ENCODE measurements around the gene BNIP1.
A peak's percentile ranks its signal among the peaks of the same experiment; 100 is the strongest.

The BNIP1 gene

GRCh38 chr5:173172166-173172565, 27.8 kb downstream of the BNIP1 start:
- DNase-seq, result no peak

DNA sequence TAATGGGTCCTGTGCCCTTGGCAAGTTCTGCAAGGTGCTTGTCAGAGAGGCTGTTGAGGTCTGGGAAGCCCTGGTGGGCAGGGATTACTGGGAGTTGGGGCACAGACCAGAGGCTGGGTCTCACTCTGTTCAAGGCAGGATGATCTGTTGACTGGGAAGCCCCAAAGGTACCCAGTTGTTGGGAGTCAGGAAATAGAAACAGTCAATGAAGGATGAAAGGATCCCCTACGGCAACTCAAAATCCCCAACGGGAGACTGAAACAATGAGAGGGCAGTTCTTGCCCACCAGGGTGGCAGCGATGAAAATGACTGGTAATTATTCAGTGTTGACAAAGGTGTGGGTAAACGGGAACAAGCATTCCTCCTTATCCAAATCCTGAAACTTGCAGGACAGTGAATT, 31.2 kb downstream of the BNIP1 start:
- DNase-seq, result no peak

DNA sequence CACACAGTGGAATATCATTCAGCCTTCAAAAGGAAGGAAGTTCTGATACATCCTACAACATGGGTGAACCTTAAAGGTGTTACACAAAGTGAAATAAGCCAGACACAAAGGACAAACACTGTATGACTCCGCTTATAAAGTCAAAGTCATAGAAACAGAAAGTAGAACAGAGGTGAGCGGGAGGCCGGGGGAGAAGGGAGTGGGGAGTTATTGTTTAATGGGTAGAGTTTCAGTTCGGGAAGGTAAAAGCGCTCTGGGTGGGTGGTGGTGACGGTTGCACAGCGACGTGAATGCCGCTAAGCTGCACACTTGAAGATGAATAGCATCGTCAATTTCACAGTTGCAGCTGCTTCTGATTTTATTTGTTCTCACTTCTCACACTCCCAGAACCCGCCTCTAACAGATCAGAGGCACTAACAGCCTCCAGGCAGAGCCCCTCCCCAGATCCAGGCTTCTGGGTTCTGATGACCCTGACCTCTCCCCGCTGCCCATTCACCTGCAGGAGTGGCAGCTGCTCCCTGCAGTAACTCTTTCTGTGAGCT, 34.1 kb downstream of the BNIP1 start:
- DNase-seq, result no peak

DNA sequence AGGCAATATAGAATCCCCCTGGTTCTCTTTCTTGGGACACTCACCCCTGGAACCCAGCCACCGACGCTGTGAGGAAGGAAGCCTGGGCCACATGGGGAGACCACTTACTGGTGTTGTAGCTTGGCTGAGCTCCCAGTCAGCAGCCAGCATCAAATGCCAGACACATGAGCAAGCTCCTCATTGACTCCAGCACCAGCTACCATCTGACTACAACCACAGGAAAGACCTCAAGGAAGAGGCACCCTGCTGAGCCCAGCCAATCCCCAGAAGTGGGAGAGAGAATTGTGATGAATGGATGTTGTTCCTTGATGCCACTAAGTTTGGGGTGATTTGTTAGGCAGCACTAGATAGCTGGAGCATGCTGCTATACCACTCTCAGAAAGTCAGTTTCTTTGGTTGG, 36.0 kb downstream of the BNIP1 start:
- no peak for DNase-seq

- no peak for DNase-seq
These were observed 42.9 kb downstream of the BNIP1 start for GRCh38 chr5:173187054-173187743.

GRCh38 chr5:173188280-173188679, 43.9 kb downstream of the BNIP1 start:
- DNase-seq, result no peak

GRCh38 chr5:173191015-173191414, 46.7 kb downstream of the BNIP1 start:
- DNase-seq, result no peak

DNA sequence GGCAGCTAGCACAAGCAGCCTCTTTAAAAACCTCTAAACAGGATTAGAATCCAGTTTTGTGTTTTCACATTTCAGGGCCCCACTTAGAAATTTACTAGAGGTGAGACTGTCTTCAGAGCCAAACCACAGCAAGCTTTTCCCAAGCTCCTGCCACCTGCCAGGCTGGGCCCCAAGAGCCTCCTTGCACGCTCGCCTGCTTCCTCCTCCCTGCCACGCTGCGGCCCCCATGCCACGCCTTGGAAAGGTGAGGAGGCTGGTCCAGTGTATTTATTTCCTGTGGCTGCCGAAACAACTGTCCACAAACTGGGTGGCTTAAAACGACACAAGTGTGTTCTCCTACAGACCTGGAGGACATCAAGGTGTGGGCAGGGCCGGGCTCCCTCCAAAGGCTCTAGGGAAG, 47.2 kb downstream of the BNIP1 start:
- DNase-seq, result no peak

GRCh38 chr5:173192561-173192960, 48.2 kb downstream of the BNIP1 start:
- no peak for DNase-seq

GRCh38 chr5:173196133-173196952, 52.0 kb downstream of the BNIP1 start:
- no peak for DNase-seq

- DNase-seq, result no peak
These were observed 53.1 kb downstream of the BNIP1 start for GRCh38 chr5:173197375-173197891.

GRCh38 chr5:173198049-173198448, 53.7 kb downstream of the BNIP1 start:
- no peak for DNase-seq

DNA sequence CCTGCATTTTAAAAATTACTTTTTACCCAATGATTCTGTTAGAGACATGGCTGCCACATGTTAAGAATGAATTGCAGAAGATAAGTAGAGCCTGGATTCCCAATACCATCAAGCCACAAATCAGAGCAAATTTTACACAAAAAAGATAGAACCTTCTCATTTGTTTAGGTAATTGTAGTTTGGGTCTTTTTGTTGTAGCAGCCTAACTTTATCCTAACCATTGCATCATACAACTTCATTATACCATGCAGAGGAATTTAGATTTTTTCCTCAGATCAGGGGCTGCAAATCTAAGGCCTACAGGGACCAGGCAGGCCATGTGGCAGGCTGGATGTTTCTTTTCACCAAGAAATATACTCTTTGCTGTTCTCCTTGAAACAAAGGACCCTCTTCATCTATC, 56.0 kb downstream of the BNIP1 start:
- no peak for DNase-seq

- DNase-seq, result peak; percentile 80 to 84
These were observed 57.4 kb downstream of the BNIP1 start for GRCh38 chr5:173201636-173202265.

DNA sequence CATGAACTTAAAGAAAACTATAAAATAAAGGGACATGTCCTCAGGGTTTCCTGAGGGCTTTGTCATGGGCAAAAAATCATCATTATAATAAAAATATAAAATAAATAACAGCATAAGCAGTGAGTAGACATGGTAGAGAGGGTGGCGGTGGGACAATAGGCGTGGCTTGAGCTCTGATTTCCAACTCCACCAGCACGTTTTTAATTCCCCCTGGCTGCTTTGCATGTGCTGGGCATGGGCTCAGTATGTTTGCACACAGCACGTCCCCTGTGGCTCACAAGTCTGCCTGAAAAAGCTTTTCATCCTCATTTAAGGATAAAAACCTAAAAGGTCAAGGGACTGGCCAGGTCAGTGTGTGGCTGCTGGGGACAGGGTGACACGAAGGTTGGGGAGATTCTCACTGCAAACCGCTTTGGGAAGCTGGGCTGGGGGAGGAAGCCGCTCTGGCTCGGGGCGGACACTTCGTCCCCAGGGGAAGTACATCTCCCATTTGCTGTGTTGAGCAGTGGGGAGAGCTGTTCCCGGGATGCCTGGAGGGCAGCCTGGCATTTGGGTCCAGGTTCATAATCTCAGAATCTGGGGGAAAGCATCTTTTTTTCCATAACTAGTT, 58.0 kb downstream of the BNIP1 start:
- no peak for DNase-seq

- peak in 1 of 2 experiments; percentile 60 for DNase-seq
These were observed 60.1 kb downstream of the BNIP1 start for GRCh38 chr5:173204185-173204979.

DNA sequence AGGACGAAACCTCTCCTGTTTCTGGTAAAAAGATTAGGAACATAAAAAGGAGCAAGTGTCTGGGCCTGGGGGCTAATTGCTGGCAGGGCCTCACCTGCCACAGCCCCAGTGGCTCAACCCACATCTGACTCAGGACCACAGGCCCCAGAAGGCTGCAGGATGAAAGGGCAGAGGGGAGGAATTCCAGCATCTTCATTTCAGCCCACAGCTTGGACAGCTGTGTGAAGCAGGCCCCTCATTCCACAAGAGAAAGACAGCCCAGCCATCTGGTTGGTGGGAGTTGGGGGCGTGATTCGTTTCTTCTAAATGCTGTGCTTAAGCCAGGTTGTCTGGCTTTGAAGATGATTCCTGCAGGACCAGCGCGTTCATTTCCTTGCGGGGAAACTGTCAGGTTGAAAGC, 61.6 kb downstream of the BNIP1 start:
- DNase-seq, result no peak

DNA sequence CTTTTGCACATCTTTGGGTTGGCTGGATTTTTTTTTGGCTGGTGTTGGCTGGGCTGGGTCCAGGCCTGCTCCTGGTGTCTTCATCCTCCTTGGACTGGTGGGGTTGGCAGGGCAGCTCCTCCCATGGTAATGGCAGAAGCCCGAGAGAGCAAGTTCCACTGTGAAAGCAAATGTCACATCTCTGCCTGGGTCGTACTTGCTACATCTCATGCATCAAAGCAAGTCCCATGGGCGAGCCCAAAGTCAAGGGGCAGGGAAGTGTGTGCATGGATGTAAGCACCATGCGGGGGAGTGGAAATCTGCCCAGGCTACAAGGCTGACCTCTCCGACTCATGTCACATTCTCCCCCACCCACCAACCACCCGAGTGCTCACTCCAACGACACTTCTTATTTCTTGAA, 64.0 kb downstream of the BNIP1 start:
- no peak for DNase-seq

- no peak for DNase-seq
These were observed 66.5 kb downstream of the BNIP1 start for GRCh38 chr5:173210877-173211276.

DNA sequence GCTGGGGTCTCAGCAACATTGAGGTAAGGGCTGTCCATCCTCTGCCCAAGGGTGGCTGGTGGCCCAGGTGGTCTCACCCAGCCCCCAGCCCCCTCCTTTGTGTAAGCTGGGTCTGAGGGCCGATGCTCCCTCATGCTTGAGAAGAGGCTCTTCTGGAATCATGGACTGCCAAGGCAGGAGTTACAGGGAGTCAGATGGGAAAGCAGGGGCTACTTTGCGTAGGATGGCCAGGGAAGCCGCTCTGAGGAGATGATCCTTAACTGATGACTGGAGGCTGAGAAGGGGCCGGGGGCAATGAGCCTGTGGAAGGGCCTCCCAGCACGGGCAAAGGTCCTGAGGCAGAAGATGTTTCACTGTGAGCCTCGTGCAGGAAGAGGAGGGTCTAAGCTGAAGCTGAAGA, 67.0 kb downstream of the BNIP1 start:
- DNase-seq, result no peak

GRCh38 chr5:173213236-173213933, 69.1 kb downstream of the BNIP1 start:
- no peak for DNase-seq
